Lung (tissue), 12 donors: ENCODE results near the gene OR6C74. TPM values are rescaled to one million over a fixed set of nuclear protein-coding genes. Genes with fewer than 3 reads are reported as not detected.

Source experiments
- ATAC-seq: fragments of 200-7000 bp; cut with Tn5 transposase; one replicate; pipeline ENCODE4 v1.9.1; 2020; ENCODE audit warnings: moderate number of reproducible peaks; ENCODE audit not compliant: insufficient read depth, low FRiP score
- DNase-seq, 3 donors: peaks; one replicate each; pipeline ENCODE4 v3.0.0-alpha.2; 2013 to 2017
- H3K27ac ChIP-seq, 2 donors: one replicate each; pipeline ENCODE4 v1.5.1; 2013; ENCODE audit warnings: mild to moderate bottlenecking in 2 of 2, moderate library complexity in 2 of 2, control low read depth in 1 of 2, inconsistent platforms in 1 of 2, low read depth in 1 of 2, low read length in 1 of 2
- H3K27me3 ChIP-seq, 3 donors: one replicate each; pipeline ENCODE4 v1.5.1; 2013; ENCODE audit warnings: low read length in 2 of 3; ENCODE audit not compliant: control insufficient read depth in 3 of 3, insufficient read depth in 3 of 3
- H3K36me3 ChIP-seq, 4 donors: one replicate each; pipeline ENCODE4 v1.5.1; 2013; ENCODE audit warnings: low read length in 4 of 4, mild to moderate bottlenecking in 1 of 4, moderate library complexity in 1 of 4; ENCODE audit not compliant: control insufficient read depth in 4 of 4, insufficient read depth in 4 of 4
- H3K4me1 ChIP-seq, 5 donors: one replicate each; pipeline ENCODE4 v1.5.1; 2013; ENCODE audit warnings: low read length in 5 of 5, mild to moderate bottlenecking in 2 of 5, moderate library complexity in 1 of 5; ENCODE audit not compliant: control insufficient read depth in 5 of 5, insufficient read depth in 5 of 5
- H3K4me3 ChIP-seq: one replicate; pipeline ENCODE4 v1.5.1; 2013; ENCODE audit warnings: mild to moderate bottlenecking, control low read depth, moderate library complexity
- H3K9ac ChIP-seq, 2 donors: one replicate each; pipeline ENCODE4 v1.5.1; 2013; ENCODE audit warnings: low read length in 2 of 2, control low read depth in 1 of 2; ENCODE audit not compliant: insufficient read depth in 1 of 2
- H3K9me3 ChIP-seq, 4 donors: one replicate each; pipeline ENCODE4 v1.5.1; 2013; ENCODE audit warnings: low read length in 3 of 4, mild to moderate bottlenecking in 1 of 4, moderate library complexity in 1 of 4; ENCODE audit not compliant: control insufficient read depth in 4 of 4, insufficient read depth in 3 of 4
- WGBS, 2 donors: extraction: QIAGEN DNeasy Blood & Tissue Kit; methylation state at CpG; one replicate each; pipeline ENCODE4 v1.1.7; 2013; 5-methylcytosine and 5-hydroxymethylcytosine counted together
- polyA plus RNA-seq, 2 donors: library from polyadenylated mRNA; stranded (reverse); fragments of 200-250 nt; gene quantifications; one replicate each; pipeline ENCODE4 v1.2.1, GENCODE V29; 2013
- total RNA-seq, 2 donors: library from RNA; depleted of rRNA in 1 of 2; stranded (reverse); fragments of >200 nt in 1 of 2; gene quantifications; one replicate each; pipeline ENCODE4 v1.2.1, GENCODE V29; 2014 to 2021
- TF ChIP-seq, protein P1 (sequence below): IDR thresholded peaks from 2 replicates; pipeline ENCODE4 v1.5.1; 2012; ENCODE audit warnings: mild to moderate bottlenecking; ENCODE audit errors: control extremely low read depth, extremely low read depth
- donor health status: control.
- donor health status: control.
- donor health status: Bipolar disorder and iron deficiency.
- donor health status: healthy.
- donor health status: DM: yes; HTN: yes; CAD: no.

OR6C74 gene
- total and polyA plus RNA-seq, 4 donors: not detected

DNA sequence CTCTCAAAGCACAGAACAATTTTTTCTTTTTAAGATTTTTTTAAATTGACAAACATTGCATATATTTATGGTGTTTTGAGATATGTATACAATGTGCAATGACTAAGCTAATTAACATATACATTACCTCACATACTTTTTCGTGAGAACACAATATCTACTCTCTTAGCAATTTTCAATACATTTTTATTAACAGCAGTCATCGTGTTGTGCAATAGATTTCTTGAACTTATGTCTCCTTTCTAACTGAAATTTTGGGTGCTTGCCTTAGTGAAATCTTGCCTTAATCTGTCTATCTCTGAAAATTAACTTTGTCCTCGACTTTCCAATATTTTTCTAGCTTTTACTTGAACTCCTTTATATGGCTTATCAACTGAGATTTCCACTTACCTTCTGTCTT, 16.8 kb upstream of the OR6C74 start:
- H3K27me3 ChIP-seq: no peaks in the 10 kb centered on the region
- H3K27ac ChIP-seq: no peak overlapping the region
- H3K9ac ChIP-seq: no peak overlapping the region
- no peak for DNase-seq
- H3K4me1 ChIP-seq: peaks cover 0 to 11% (median 0%) of the 10 kb centered on the region in 5 donors
- H3K9me3 ChIP-seq: no peaks in the 10 kb centered on the region
- ATAC-seq: no peak
- H3K36me3 ChIP-seq: no peaks in the 10 kb centered on the region
- TF ChIP-seq, protein P1, sequence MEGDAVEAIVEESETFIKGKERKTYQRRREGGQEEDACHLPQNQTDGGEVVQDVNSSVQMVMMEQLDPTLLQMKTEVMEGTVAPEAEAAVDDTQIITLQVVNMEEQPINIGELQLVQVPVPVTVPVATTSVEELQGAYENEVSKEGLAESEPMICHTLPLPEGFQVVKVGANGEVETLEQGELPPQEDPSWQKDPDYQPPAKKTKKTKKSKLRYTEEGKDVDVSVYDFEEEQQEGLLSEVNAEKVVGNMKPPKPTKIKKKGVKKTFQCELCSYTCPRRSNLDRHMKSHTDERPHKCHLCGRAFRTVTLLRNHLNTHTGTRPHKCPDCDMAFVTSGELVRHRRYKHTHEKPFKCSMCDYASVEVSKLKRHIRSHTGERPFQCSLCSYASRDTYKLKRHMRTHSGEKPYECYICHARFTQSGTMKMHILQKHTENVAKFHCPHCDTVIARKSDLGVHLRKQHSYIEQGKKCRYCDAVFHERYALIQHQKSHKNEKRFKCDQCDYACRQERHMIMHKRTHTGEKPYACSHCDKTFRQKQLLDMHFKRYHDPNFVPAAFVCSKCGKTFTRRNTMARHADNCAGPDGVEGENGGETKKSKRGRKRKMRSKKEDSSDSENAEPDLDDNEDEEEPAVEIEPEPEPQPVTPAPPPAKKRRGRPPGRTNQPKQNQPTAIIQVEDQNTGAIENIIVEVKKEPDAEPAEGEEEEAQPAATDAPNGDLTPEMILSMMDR: no peak
- 36 to 45% methylated on average over 3 of the region's 3 CpGs for WGBS, 2 donors
- no peak overlapping the region for H3K4me3 ChIP-seq

DNA sequence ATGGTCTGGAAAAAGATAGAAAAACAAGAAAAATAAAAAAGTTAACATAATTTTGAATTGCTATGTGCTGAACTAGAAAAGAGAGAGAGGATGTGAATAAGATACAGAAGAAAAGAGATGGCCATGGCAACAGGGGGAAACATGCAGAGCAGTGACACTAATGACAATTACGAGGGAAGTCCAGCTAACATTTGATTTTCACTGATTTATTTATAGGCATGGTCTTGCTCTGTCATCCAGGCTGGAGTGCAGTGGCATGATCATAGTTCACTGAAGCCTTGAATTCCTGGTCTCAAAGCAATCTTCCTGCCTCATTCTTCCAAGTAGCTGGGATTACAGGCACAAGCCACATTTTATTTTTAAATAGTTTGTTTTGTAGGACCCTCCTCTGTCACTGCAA, 1.8 kb downstream of the OR6C74 start:
- Histone ChIP-seq H3K27me3 (no peaks in the 10 kb centered on the region), H3K9ac (no peak overlapping the region), H3K27ac (no peak overlapping the region), H3K9me3 (no peaks in the 10 kb centered on the region), H3K36me3 (no peaks in the 10 kb centered on the region), H3K4me3 (no peak overlapping the region), H3K4me1 (peaks cover 0 to 5% (median 0%) of the 10 kb centered on the region in 5 donors)
- no peak for DNase-seq
- ATAC-seq: no peak
- TF ChIP-seq, protein P1: no peak
- 60 to 88% methylated on average over 1 of the region's 1 CpG for WGBS, 2 donors

DNA sequence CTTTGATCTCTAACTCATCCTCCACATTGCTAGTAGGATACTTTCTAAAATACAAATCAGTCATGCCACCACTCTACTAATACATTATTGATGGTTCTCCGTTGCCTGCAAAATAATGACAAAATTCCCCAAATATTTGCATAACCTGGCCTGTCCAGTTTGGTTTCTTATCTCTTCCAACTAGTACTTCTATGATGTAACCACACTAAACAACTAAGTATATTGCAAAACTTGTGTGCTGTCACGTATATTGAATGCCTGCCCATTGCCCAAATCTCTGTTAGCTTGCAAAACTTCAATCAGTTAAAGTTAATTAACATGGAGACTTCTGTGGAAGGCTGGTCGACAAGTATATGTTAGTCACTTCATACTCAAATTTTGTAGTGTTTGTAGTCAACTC, 6.5 kb downstream of the OR6C74 start:
- no peaks in the 10 kb centered on the region for H3K27me3 ChIP-seq
- no peak for ATAC-seq
- H3K4me3 ChIP-seq: no peak overlapping the region
- H3K9ac ChIP-seq: no peak overlapping the region
- no peaks in the 10 kb centered on the region for H3K36me3 ChIP-seq
- no peaks in the 10 kb centered on the region for H3K9me3 ChIP-seq
- H3K27ac ChIP-seq: no peak overlapping the region
- peak in 1 of 3 donors; percentile 35 for DNase-seq
- TF ChIP-seq, protein P1: no peak
- 37 to 42% methylated on average over 3 of the region's 3 CpGs for WGBS, 2 donors
- H3K4me1 ChIP-seq: peaks cover 0 to 19% (median 0%) of the 10 kb centered on the region in 5 donors

DNA sequence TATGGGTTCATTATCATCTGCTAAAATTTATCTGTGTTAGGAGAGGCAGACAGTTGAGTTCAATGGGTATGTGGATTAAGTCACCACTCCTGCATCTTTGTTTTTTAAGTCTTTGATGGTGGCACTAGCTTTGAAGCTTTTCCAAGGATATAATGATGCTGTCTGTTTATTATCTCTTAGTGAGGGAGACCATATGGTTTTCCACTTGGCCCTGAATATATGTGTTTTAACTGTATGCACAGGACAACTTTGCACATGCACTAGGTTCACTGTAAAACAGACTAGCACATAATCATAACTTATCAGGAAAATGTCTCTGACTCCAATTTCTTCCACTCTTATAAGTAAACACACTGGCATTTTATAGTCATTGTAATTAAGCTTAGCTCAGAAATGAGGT, 8.9 kb downstream of the OR6C74 start:
- no peak overlapping the region for H3K27ac ChIP-seq
- ATAC-seq: no peak

More for the DNA sequence above, 8.9 kb downstream of the OR6C74 start:
- Histone ChIP-seq H3K27me3 (no peaks in the 10 kb centered on the region), H3K9ac (no peak overlapping the region), H3K36me3 (no peaks in the 10 kb centered on the region), H3K9me3 (no peaks in the 10 kb centered on the region), H3K4me1 (peaks cover 0 to 19% (median 0%) of the 10 kb centered on the region in 5 donors), H3K4me3 (no peak overlapping the region)
- TF ChIP-seq, protein P1: no peak
- DNase-seq: peak in 2 of 3 donors; percentile 85 to 89
